ENCODE data around the gene PTPRN2.

DNA sequence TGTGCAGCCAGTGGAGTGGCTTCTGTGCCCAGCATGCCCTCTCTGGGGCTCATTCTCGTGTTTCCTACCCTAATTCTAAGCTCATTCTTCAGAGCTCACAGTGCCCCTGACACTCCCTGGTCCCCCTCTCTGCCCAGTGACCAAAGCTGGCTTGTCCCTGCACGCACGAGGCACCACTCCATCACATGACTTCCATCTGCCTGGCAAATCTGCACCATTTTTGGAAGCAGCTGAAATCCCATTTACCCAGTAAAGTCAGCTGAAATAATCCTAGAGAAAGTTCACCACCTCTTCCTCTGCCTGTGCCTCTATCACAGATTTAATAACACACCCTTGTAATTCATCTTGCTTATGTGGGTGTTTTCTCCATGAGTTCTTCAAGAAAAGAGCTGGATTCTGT is 616.9 kb downstream of the PTPRN2 start:
- TF ChIP-seq, protein P1, sequence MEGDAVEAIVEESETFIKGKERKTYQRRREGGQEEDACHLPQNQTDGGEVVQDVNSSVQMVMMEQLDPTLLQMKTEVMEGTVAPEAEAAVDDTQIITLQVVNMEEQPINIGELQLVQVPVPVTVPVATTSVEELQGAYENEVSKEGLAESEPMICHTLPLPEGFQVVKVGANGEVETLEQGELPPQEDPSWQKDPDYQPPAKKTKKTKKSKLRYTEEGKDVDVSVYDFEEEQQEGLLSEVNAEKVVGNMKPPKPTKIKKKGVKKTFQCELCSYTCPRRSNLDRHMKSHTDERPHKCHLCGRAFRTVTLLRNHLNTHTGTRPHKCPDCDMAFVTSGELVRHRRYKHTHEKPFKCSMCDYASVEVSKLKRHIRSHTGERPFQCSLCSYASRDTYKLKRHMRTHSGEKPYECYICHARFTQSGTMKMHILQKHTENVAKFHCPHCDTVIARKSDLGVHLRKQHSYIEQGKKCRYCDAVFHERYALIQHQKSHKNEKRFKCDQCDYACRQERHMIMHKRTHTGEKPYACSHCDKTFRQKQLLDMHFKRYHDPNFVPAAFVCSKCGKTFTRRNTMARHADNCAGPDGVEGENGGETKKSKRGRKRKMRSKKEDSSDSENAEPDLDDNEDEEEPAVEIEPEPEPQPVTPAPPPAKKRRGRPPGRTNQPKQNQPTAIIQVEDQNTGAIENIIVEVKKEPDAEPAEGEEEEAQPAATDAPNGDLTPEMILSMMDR (IDR thresholded peaks at IDR 0.05): no peak
- TF ChIP-seq ZFX (IDR thresholded peaks at IDR 0.05; ENCODE audit: borderline replicate concordance): no peak
